HEK293 (cell line): ENCODE results near the gene GTPBP6.

Experiments
- CTCF ChIA-PET: fragments of 350-600 bp; formaldehyde crosslinking; extraction: SDS; loops from one replicate; lab custom pipeline; 2021; ENCODE audit warnings: antibody characterized with exemption; lab: Yijun Ruan, JAX
- POLR2A ChIA-PET: fragments of 300-600 bp; formaldehyde crosslinking; extraction: SDS; loops from one replicate; lab custom pipeline; 2020; ENCODE audit warnings: antibody characterized with exemption, inconsistent platforms; lab: Yijun Ruan, JAX
- H3K27ac ChIP-seq: fragments of 200-500 bp; sonication (Bioruptor generic); 2 replicates; pipeline ENCODE4 v1.5.1; 2014; ENCODE audit warnings: low read depth, low read length, control low read depth, inconsistent platforms; ENCODE audit errors: extremely low read depth
- H3K36me3 ChIP-seq, 2 experiments: fragments of 200-500 bp in 1 of 2; sonication (Bioruptor generic) in 1 of 2; 1 replicate in 1 of 2; 2 replicates in 1 of 2; pipeline ENCODE4 v1.5.1; 2014 to 2017; ENCODE audit warnings: inconsistent platforms in 2 of 2, low read length in 2 of 2; ENCODE audit not compliant: control insufficient read depth in 2 of 2, insufficient read depth in 1 of 2
- H3K4me1 ChIP-seq: fragments of 200-500 bp; sonication (Bioruptor generic); 2 replicates; pipeline ENCODE4 v1.5.1; 2014; ENCODE audit warnings: mild to moderate bottlenecking, low read length, inconsistent platforms; ENCODE audit not compliant: control insufficient read depth, insufficient read depth
- H3K4me3 ChIP-seq: 2 replicates; pipeline ENCODE4 v1.5.1; 2011; ENCODE audit warnings: low read depth, mild to moderate bottlenecking, control low read depth, low read length, moderate library complexity
- H3K9me3 ChIP-seq: fragments of 200-500 bp; sonication (Bioruptor generic); 2 replicates; pipeline ENCODE4 v1.5.1; 2014; ENCODE audit warnings: low read depth, low read length, inconsistent platforms; ENCODE audit not compliant: control insufficient read depth, insufficient read depth
- BCL11B ChIP-seq: fragments of 450-650 bp; formaldehyde crosslinking; IDR thresholded peaks from 2 replicates; pipeline ENCODE4 v1.5.1; 2016; ENCODE audit warnings: low read depth, missing biosample characterization, missing genetic modification characterization
- EGR2 ChIP-seq: fragments of 450-650 bp; formaldehyde crosslinking; IDR thresholded peaks from 2 replicates; pipeline ENCODE4 v1.5.1; 2016; ENCODE audit warnings: low read depth, missing biosample characterization, missing genetic modification characterization
- KLF10 ChIP-seq: fragments of 450-650 bp; IDR thresholded peaks from 2 replicates; pipeline ENCODE4 v1.5.1; 2018; ENCODE audit warnings: missing biosample characterization, mild to moderate bottlenecking, missing genetic modification characterization
- OSR2 ChIP-seq: fragments of 450-650 bp; formaldehyde crosslinking; IDR thresholded peaks from 2 replicates; pipeline ENCODE4 v1.5.1; 2016; ENCODE audit warnings: missing biosample characterization, missing genetic modification characterization
- SP2 ChIP-seq: fragments of 450-650 bp; formaldehyde crosslinking; IDR thresholded peaks from 2 replicates; pipeline ENCODE4 v1.5.1; 2016; ENCODE audit warnings: missing biosample characterization, missing genetic modification characterization
- YY1 ChIP-seq: fragments of 450-650 bp; formaldehyde crosslinking; IDR thresholded peaks from 2 replicates; pipeline ENCODE4 v1.5.1; 2018; ENCODE audit warnings: missing biosample characterization, missing genetic modification characterization
- ZBTB26 ChIP-seq: fragments of 450-650 bp; formaldehyde crosslinking; optimal IDR thresholded peaks from 2 replicates; pipeline ENCODE3; 2016; ENCODE audit warnings: missing biosample characterization, mild to moderate bottlenecking, missing genetic modification characterization
- ZBTB48 ChIP-seq: fragments of 450-650 bp; formaldehyde crosslinking; IDR thresholded peaks from 2 replicates; pipeline ENCODE4 v1.5.1; 2016; ENCODE audit warnings: missing biosample characterization, missing genetic modification characterization
- ZFP69B ChIP-seq: fragments of 450-650 bp; formaldehyde crosslinking; IDR thresholded peaks from 2 replicates; pipeline ENCODE4 v1.5.1; 2016; ENCODE audit warnings: missing biosample characterization, missing genetic modification characterization
- ZIC2 ChIP-seq: fragments of 450-650 bp; formaldehyde crosslinking; IDR thresholded peaks from 2 replicates; pipeline ENCODE4 v1.5.1; 2016; ENCODE audit warnings: missing biosample characterization, missing genetic modification characterization
- ZNF133 ChIP-seq: fragments of 450-650 bp; formaldehyde crosslinking; IDR thresholded peaks from 2 replicates; pipeline ENCODE4 v1.5.1; 2016; ENCODE audit warnings: missing biosample characterization, missing genetic modification characterization
- ZNF18 ChIP-seq: fragments of 450-650 bp; formaldehyde crosslinking; IDR thresholded peaks from 2 replicates; pipeline ENCODE4 v1.5.1; 2016; ENCODE audit warnings: missing biosample characterization, missing genetic modification characterization
- ZNF335 ChIP-seq: fragments of 450-650 bp; formaldehyde crosslinking; conservative IDR thresholded peaks from 2 replicates; pipeline ENCODE4 v1.5.1; 2016; ENCODE audit warnings: missing biosample characterization, missing genetic modification characterization
- ZNF341 ChIP-seq: fragments of 450-650 bp; formaldehyde crosslinking; IDR thresholded peaks from 2 replicates; pipeline ENCODE4; 2016; ENCODE audit warnings: low read depth, missing biosample characterization, missing genetic modification characterization
- ZNF366 ChIP-seq: fragments of 450-650 bp; formaldehyde crosslinking; conservative IDR thresholded peaks from 2 replicates; pipeline ENCODE4 v1.5.1; 2016; ENCODE audit warnings: missing biosample characterization, missing genetic modification characterization
- ZNF398 ChIP-seq: fragments of 450-650 bp; formaldehyde crosslinking; IDR thresholded peaks from 2 replicates; pipeline ENCODE4 v1.5.1; 2017; ENCODE audit warnings: missing biosample characterization, missing genetic modification characterization
- ZNF449 ChIP-seq: fragments of 450-650 bp; formaldehyde crosslinking; IDR thresholded peaks from 2 replicates; pipeline ENCODE4 v1.5.1; 2017; ENCODE audit warnings: missing biosample characterization, mild to moderate bottlenecking, missing genetic modification characterization, moderate library complexity
- ZNF571 ChIP-seq: fragments of 450-650 bp; formaldehyde crosslinking; IDR thresholded peaks from 2 replicates; pipeline ENCODE4 v1.5.0; 2017; ENCODE audit warnings: missing biosample characterization, missing genetic modification characterization
- ZNF624 ChIP-seq: fragments of 450-650 bp; formaldehyde crosslinking; IDR thresholded peaks from 2 replicates; pipeline ENCODE4 v1.5.1; 2017; ENCODE audit warnings: missing biosample characterization, missing genetic modification characterization
- ZNF629 ChIP-seq: fragments of 450-650 bp; formaldehyde crosslinking; IDR thresholded peaks from 2 replicates; pipeline ENCODE4 v1.5.1; 2017; ENCODE audit warnings: missing biosample characterization, missing genetic modification characterization
- ZNF677 ChIP-seq: fragments of 450-650 bp; IDR thresholded peaks from 2 replicates; pipeline ENCODE4 v1.5.0; 2018; ENCODE audit warnings: missing biosample characterization, mild to moderate bottlenecking, missing genetic modification characterization, moderate library complexity
- ZNF704 ChIP-seq: fragments of 450-650 bp; formaldehyde crosslinking; IDR thresholded peaks from 2 replicates; pipeline ENCODE4 v1.5.1; 2016; ENCODE audit warnings: missing biosample characterization, missing genetic modification characterization
- ZNF837 ChIP-seq: fragments of 450-650 bp; formaldehyde crosslinking; IDR thresholded peaks from 2 replicates; pipeline ENCODE4 v1.5.1; 2016; ENCODE audit warnings: missing biosample characterization, missing genetic modification characterization
- ZSCAN4 ChIP-seq: fragments of 450-650 bp; formaldehyde crosslinking; IDR thresholded peaks from 2 replicates; pipeline ENCODE4 v1.5.1; 2017; ENCODE audit warnings: missing biosample characterization, missing genetic modification characterization
- ZXDB ChIP-seq: fragments of 450-650 bp; formaldehyde crosslinking; IDR thresholded peaks from 2 replicates; pipeline ENCODE4 v1.5.1; 2016; ENCODE audit warnings: missing biosample characterization, missing genetic modification characterization

Gene GTPBP6

GRCh38 chrX:285076-285677 is 33.4 kb downstream of the GTPBP6 start:
- Histone ChIP-seq H3K36me3 (peaks cover 42 to 55% of the 10 kb centered on the region in 2 experiments), H3K27ac (no peak overlapping the region), H3K4me1 (no peaks in the 10 kb centered on the region; the same call in 1 of the 2 replicates), H3K9me3 (no peaks in the 10 kb centered on the region)
- CTCF ChIA-PET: no interaction called here
- TF ChIP-seq ZNF624 (tag by site-specific recombination): no peak
- TF ChIP-seq EGR2 (tag by site-specific recombination): no peak
- no peak for TF ChIP-seq YY1 (tag by site-specific recombination)
- TF ChIP-seq ZNF18: peak; percentile 60; the same call in 1 of the 2 replicates
- TF ChIP-seq, all 188 proteins: peak for 1
- POLR2A ChIA-PET: no interaction called here
- H3K4me3 ChIP-seq: no peak overlapping the region

- POLR2A ChIA-PET: no interaction called here
- peak overlapping the region; percentile 81 for H3K27ac ChIP-seq
- CTCF ChIA-PET: no interaction called here
- H3K9me3 ChIP-seq: no peaks in the 10 kb centered on the region
- peak overlapping the region; percentile 34 for H3K4me3 ChIP-seq
- H3K36me3 ChIP-seq: peaks cover 27 to 38% of the 10 kb centered on the region in 2 experiments
- H3K4me1 ChIP-seq: no peaks in the 10 kb centered on the region; the same call in 1 of the 2 replicates
- TF ChIP-seq ZNF677 (tag by site-specific recombination) (no peak), ZBTB26 (tag by site-specific recombination) (peak; percentile 13), ZSCAN4 (0 out of 2 replicates have a peak, but pooled peaks have one; percentile 10), ZNF398 (no peak), ZNF366 (tag by site-specific recombination) (peak; percentile 35; the same call in 1 of the 2 replicates), ZIC2 (tag by site-specific recombination) (peak; percentile 38; the same call in 1 of the 2 replicates), SP2 (tag by site-specific recombination) (peak; percentile 86), ZNF341 (tag by site-specific recombination) (0 out of 2 replicates have a peak, but pooled peaks have one; percentile 13), ZNF335 (tag by site-specific recombination) (peak; percentile 71), ZFP69B (tag by site-specific recombination) (peak; percentile 50; the same call in 1 of the 2 replicates), OSR2 (tag by site-specific recombination) (0 out of 2 replicates have a peak, but pooled peaks have one; percentile 17), YY1 (tag by site-specific recombination) (0 out of 2 replicates have a peak, but pooled peaks have one; percentile 23), ZXDB (tag by site-specific recombination) (peak; percentile 92), ZNF571 (tag by site-specific recombination) (no peak), KLF10 (tag by site-specific recombination) (0 out of 2 replicates have a peak, but pooled peaks have one; percentile 41), ZNF133 (tag by site-specific recombination) (0 out of 2 replicates have a peak, but pooled peaks have one; percentile 32), ZNF629 (tag by site-specific recombination) (peak; percentile 44; the same call in 1 of the 2 replicates), ZNF449 (tag by site-specific recombination) (no peak), ZNF837 (tag by site-specific recombination) (no peak), BCL11B (tag by site-specific recombination) (peak; percentile 76; the same call in 1 of the 2 replicates), ZNF704 (tag by site-specific recombination) (no peak), ZBTB48 (tag by site-specific recombination) (peak; percentile 88)
These were observed 35.3 kb downstream of the GTPBP6 start for GRCh38 chrX:283115-283845.
